Measurements from ENCODE around the gene TENM4. TPM values are rescaled to one million over a fixed set of nuclear protein-coding genes. Genes with fewer than 3 reads are reported as not detected.

Gene TENM4
- total and polyA plus RNA-seq, 10 of the 15 experiments (the other 5 are each of a cell fraction or from before 2014, with no cell fraction given) = 0.03 to 0.12 (median 0.06) TPM; not detected in 7

DNA sequence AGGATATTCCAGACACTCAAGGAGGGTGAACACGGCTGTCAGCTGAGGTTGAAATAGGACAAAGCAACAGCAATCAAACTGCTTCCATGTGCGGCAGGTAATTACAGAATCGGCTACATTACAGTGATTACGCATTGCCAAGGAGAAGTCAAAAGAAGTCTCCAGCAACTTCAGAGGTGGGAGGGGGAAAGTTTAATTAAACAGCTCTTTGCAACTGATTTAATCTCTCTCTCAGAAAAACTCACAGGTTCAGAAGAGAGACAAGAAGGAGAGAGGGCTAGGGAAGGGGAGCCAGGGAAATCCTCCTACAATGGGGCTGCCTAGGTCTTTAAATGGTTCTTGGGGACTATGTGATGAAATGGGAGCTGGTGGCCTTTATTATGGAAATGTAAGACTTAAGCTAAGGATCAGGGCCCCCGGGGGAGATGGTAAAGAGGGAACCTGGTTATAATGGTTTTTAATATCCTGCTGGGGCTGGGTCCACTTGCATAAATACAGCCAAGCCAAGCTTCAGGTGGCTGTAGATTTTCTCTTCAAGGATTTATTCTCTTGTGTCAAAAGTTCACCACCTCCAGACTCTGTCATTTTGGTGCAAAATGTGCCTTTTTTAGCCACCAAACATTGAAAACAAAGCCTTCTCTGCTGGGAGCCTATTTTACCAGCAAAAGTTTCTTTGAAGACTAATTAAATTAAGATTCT lies 511.5 kb downstream of the TENM4 start (continued):
- TF ChIP-seq USF1 (IDR thresholded peaks at IDR 0.05; ENCODE audit: borderline replicate concordance, extremely low read length, insufficient read depth, low read depth, low read length) (no peak), RELB (IDR thresholded peaks at IDR 0.05; ENCODE audit: low read depth) (no peak), TCF7 (IDR thresholded peaks at IDR 0.05; ENCODE audit: borderline replicate concordance) (no peak), TAF1 (IDR thresholded peaks at IDR 0.05; ENCODE audit: borderline replicate concordance, low read depth, low read length) (no peak)

DNA sequence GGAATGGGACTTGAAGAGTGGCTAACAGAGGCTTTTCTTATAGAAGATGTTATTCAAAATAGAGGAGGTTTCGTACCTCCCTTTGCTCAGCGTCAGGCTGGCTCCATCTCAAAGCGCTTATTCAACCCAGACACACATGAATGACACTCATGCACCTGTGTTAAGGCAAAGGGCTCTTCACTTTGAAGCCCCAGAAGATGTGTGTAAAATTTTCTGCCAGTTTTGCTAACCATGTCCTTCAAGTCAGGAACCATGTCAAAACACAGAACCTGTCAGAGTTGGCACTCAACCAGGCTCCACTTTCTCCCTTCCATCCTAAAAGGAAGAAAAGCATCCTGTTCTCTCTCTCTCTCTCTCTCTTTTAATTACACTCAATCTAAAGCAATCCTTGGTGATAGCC lies 513.3 kb downstream of the TENM4 start:
- no peak overlapping the region for H3K9ac ChIP-seq (ENCODE audit: control insufficient read depth, insufficient read depth, low read length)
- RAD21 ChIA-PET (ENCODE audit: unreplicated experiment) = no interaction called here
- intact Hi-C loops (cut with micrococcal nuclease; ENCODE audit: unreplicated experiment) = no loop called here
- H3K27ac ChIP-seq (ENCODE audit: control insufficient read depth, insufficient read depth) = no peak overlapping the region
- H3K4me2 ChIP-seq (ENCODE audit: control insufficient read depth, insufficient read depth) = no peak overlapping the region
- DNase-seq (ENCODE audit: low read depth, low spot score) = no peak
- FAIRE-seq = no peak
- POLR2A ChIA-PET = no interaction called here
- TF ChIP-seq IRF4 (IDR thresholded peaks at IDR 0.05; ENCODE audit: low read depth, low read length) (no peak), JUNB (IDR thresholded peaks at IDR 0.05) (no peak), IRF5 (IDR thresholded peaks at IDR 0.05; ENCODE audit: borderline replicate concordance) (no peak), SPI1 (IDR thresholded peaks at IDR 0.05; ENCODE audit: borderline replicate concordance, insufficient read depth, low read depth, low read length) (no peak), SRF (IDR thresholded peaks at IDR 0.05; ENCODE audit: low read depth in 2 of 2, low read length in 2 of 2) (no peak)
- TF ChIP-seq, protein P1, sequence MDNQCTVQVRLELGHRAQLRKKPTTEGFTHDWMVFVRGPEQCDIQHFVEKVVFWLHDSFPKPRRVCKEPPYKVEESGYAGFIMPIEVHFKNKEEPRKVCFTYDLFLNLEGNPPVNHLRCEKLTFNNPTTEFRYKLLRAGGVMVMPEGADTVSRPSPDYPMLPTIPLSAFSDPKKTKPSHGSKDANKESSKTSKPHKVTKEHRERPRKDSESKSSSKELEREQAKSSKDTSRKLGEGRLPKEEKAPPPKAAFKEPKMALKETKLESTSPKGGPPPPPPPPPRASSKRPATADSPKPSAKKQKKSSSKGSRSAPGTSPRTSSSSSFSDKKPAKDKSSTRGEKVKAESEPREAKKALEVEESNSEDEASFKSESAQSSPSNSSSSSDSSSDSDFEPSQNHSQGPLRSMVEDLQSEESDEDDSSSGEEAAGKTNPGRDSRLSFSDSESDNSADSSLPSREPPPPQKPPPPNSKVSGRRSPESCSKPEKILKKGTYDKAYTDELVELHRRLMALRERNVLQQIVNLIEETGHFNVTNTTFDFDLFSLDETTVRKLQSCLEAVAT (IDR thresholded peaks at IDR 0.05) = no peak
- no peak overlapping the region for H3K4me3 ChIP-seq
- BruUV-seq (replicated peaks) = no TSS peak
- no peak overlapping the region for H2AFZ ChIP-seq (ENCODE audit: control insufficient read depth, low read depth, low read length)
- ATAC-seq = no peak
- no peaks in the 10 kb centered on the region for H3K4me1 ChIP-seq (ENCODE audit: control insufficient read depth, insufficient read depth, low read length)
- CTCF ChIA-PET = no interaction called here
- in situ Hi-C loops (cut with MboI) = no loop called here
- SMC1A ChIA-PET (ENCODE audit: uncharacterized antibody, unreplicated experiment) = interaction anchor here (1.0 kb wide), 1 partner anchor 92 kb away, joined by 3 read pairs; no protein-coding TSS in a partner anchor
- no peaks in the 10 kb centered on the region; a peak in 3 of 4 replicates for H3K27me3 ChIP-seq (replicated peaks in 1 of 2; ENCODE audit: control insufficient read depth in 2 of 2, insufficient read depth in 2 of 2, low read length in 1 of 2)
- no peaks in the 10 kb centered on the region for H3K79me2 ChIP-seq (ENCODE audit: control insufficient read depth, insufficient read depth, low read length)
- no peaks in the 10 kb centered on the region for H4K20me1 ChIP-seq (ENCODE audit: control insufficient read depth, insufficient read depth)
- H3K36me3 ChIP-seq (ENCODE audit: control insufficient read depth in 2 of 2, insufficient read depth in 2 of 2, low read length in 1 of 2) = no peaks in the 10 kb centered on the region
- H3K9me3 ChIP-seq (replicated peaks; ENCODE audit: control insufficient read depth, insufficient read depth, low read length) = no peaks in the 10 kb centered on the region
- 31% methylated on average over 3 of the region's 3 CpGs for WGBS (ENCODE audit: insufficient coverage, insufficient replicate concordance, low lambda C conversion rate, missing lambda C conversion rate)
